Transverse colon (tissue), 4 donors: Measurements from ENCODE around the gene SLC40A1. TPM values are rescaled to one million over a fixed set of nuclear protein-coding genes. Genes with fewer than 3 reads are reported as not detected.
"Not testable (repeated sequence)": the region's sequence is repeated elsewhere in the genome, so short reads cannot be mapped to it uniquely, and the experiment has no call there.

Experiments
- DNase-seq: peaks from one replicate; pipeline ENCODE4 v3.0.0-alpha.2; 2019
- H3K27ac ChIP-seq, 4 donors: fragments of 200-600 bp; sonication (generic); 2 replicates each; pipeline ENCODE4 v1.5.1; 2016 to 2018; ENCODE audit warnings: inconsistent platforms in 4 of 4
- H3K27me3 ChIP-seq: fragments of 200-600 bp; sonication (generic); 2 replicates; pipeline ENCODE4 v1.5.1; 2017; ENCODE audit warnings: inconsistent platforms
- H3K36me3 ChIP-seq, 4 donors: fragments of 200-600 bp; sonication (generic); 2 replicates each; pipeline ENCODE4 v1.5.1; 2017 to 2019; ENCODE audit warnings: inconsistent platforms in 4 of 4
- H3K4me1 ChIP-seq, 4 donors: fragments of 200-600 bp; sonication (generic); 2 replicates each; pipeline ENCODE4 v1.5.1; 2017 to 2020; ENCODE audit warnings: inconsistent platforms in 4 of 4
- H3K4me3 ChIP-seq, 4 donors: fragments of 200-600 bp; sonication (generic); 1 replicate in 1 of 4; 2 replicates in 3 of 4; pipeline versions ENCODE4 v1.5.1 to v1.6.1; 2017 to 2019; ENCODE audit warnings: inconsistent platforms in 4 of 4
- H3K9me3 ChIP-seq, 2 donors: fragments of 200-600 bp; sonication (generic); 2 replicates each; pipeline ENCODE4 v1.5.1; 2017 to 2019; ENCODE audit warnings: inconsistent platforms in 2 of 2
- EP300 ChIP-seq: sonication (generic); formaldehyde crosslinking; IDR thresholded peaks from one replicate; pipeline ENCODE4 v1.6.1; 2017; ENCODE audit warnings: antibody characterized with exemption, low read depth
- POLR2A ChIP-seq: fragments of 450-650 bp; IDR thresholded peaks from one replicate; pipeline ENCODE4 v1.6.1; 2016; ENCODE audit warnings: antibody characterized with exemption, mild to moderate bottlenecking, moderate library complexity
- POLR2AphosphoS5 ChIP-seq, 3 donors: sonication (generic); formaldehyde crosslinking; IDR thresholded peaks; one replicate each; pipeline ENCODE4 v1.6.1; 2016; ENCODE audit warnings: antibody characterized with exemption in 3 of 3
- WGBS, 2 donors: methylation state at CpG; one replicate each; pipeline ENCODE4 v1.1.5; 2018; ENCODE audit warnings: low coverage in 1 of 2; 5-methylcytosine and 5-hydroxymethylcytosine counted together
- in situ Hi-C, 4 donors: fragments of 200-750 bp; cut with MboI; loops; one replicate each; pipeline versions ENCODE4 v1.15.0 to v1.15.1; 2017; ENCODE audit warnings: low sequenced_read_pairs in 3 of 4, low pct_ligation_motif_present in 1 of 4, low pct_unique_long_range_greater_than_20kb in 1 of 4
- intact Hi-C: fragments of 100-400 bp; cut with DNase I; formaldehyde crosslinking; loops from one replicate; pipeline ENCODE4 v1.15.1; 2023; ENCODE audit warnings: low total_unique reads
- total RNA-seq, 4 donors: library from RNA; depleted of rRNA; stranded (reverse); fragments of >200 nt; gene quantifications; one replicate each; pipeline ENCODE4 v1.1.0, GENCODE V29; 2016
- TF ChIP-seq, protein P1 (sequence below), 5 experiments: fragments of 200-600 bp in 3 of 5; fragments of 450-650 bp in 2 of 5; sonication (generic) in 3 of 5; IDR thresholded peaks; 1 replicate in 2 of 5; 2 replicates in 3 of 5; pipeline ENCODE4 v1.5.1; 2016 to 2017; ENCODE audit warnings: antibody characterized with exemption in 5 of 5, inconsistent platforms in 3 of 5, mild to moderate bottlenecking in 2 of 5, moderate library complexity in 1 of 5

Gene SLC40A1
- total RNA-seq, 4 donors from 2014 or later, result 26.3 to 345 (median 186) TPM

DNA sequence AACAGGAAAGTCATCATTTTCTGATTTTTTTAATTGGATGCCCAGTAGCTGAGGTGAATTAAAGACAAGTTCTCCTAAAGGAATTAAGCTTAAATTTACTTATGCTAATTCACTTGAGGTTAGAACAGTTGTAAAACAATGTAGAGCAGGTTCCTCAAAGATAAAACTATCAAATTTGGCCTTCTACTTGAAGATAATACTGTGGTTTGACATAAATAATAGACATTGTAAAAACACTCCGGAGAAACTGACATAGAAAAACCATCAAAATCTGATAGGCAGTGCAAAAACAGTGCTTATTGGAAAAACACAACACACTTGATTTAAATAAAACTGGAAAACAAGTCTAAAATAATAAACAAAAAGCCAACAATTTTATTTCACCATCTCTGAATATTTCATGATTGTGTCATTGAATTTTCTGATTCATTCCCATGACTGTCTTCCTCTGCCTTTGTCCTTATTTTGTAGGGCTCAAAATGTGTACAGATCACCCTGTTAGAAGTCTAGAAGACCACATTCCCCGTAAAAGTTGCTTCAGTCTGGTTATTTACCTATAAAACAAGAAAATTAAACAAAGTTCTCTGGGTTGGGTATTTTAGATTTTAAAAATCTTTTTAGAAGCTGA, 28.3 kb upstream of the SLC40A1 start:
- no peak overlapping the region for H3K27ac ChIP-seq
- H3K27me3 ChIP-seq, result no peaks in the 10 kb centered on the region
- intact Hi-C loops, result no loop called here
- no peaks in the 10 kb centered on the region for H3K9me3 ChIP-seq
- no peak for DNase-seq
- 68 to 71% methylated on average over 2 of the region's 2 CpGs for WGBS, 2 donors
- TF ChIP-seq EP300 (no peak), POLR2AphosphoS5 (IDR thresholded peaks at IDR 0.05) (no peak), POLR2A (no peak)
- TF ChIP-seq, protein P1, sequence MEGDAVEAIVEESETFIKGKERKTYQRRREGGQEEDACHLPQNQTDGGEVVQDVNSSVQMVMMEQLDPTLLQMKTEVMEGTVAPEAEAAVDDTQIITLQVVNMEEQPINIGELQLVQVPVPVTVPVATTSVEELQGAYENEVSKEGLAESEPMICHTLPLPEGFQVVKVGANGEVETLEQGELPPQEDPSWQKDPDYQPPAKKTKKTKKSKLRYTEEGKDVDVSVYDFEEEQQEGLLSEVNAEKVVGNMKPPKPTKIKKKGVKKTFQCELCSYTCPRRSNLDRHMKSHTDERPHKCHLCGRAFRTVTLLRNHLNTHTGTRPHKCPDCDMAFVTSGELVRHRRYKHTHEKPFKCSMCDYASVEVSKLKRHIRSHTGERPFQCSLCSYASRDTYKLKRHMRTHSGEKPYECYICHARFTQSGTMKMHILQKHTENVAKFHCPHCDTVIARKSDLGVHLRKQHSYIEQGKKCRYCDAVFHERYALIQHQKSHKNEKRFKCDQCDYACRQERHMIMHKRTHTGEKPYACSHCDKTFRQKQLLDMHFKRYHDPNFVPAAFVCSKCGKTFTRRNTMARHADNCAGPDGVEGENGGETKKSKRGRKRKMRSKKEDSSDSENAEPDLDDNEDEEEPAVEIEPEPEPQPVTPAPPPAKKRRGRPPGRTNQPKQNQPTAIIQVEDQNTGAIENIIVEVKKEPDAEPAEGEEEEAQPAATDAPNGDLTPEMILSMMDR (IDR thresholded peaks at IDR 0.05), result no peak
- in situ Hi-C loops, result no loop called here
- H3K4me1 ChIP-seq, result no peaks in the 10 kb centered on the region
- H3K4me3 ChIP-seq, result no peak overlapping the region
- no peaks in the 10 kb centered on the region for H3K36me3 ChIP-seq

DNA sequence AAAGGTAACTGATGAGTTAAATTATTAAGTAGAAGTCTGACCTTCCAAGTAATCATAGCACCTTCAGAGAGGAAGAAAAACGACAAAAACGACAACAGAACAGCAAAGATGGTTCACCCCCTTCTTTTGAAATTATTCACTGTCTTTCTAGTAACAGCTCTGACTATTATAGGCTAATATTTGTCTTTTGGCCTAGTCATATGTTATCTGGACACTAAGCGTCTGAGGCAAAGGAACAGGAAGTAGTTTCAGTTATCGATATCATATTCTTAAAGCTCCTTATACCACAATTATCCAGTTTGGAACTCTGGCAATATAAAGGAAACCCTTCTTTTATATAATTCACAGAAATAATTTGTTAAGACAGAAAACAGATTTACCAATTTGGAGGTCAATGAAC, 27.6 kb upstream of the SLC40A1 start:
- Histone ChIP-seq H3K4me1 (no peaks in the 10 kb centered on the region), H3K4me3 (no peak overlapping the region), H3K27ac (no peak overlapping the region), H3K36me3 (no peaks in the 10 kb centered on the region), H3K9me3 (no peaks in the 10 kb centered on the region), H3K27me3 (no peaks in the 10 kb centered on the region)
- in situ Hi-C loops (no loop called here), intact Hi-C loops (no loop called here)
- no peak for DNase-seq
- TF ChIP-seq POLR2A (no peak), POLR2AphosphoS5 (IDR thresholded peaks at IDR 0.05) (no peak), EP300 (no peak)
- TF ChIP-seq, protein P1 (IDR thresholded peaks at IDR 0.05), result no peak
- WGBS, 2 donors, result 78 to 83% methylated on average over 4 of the region's 4 CpGs

DNA sequence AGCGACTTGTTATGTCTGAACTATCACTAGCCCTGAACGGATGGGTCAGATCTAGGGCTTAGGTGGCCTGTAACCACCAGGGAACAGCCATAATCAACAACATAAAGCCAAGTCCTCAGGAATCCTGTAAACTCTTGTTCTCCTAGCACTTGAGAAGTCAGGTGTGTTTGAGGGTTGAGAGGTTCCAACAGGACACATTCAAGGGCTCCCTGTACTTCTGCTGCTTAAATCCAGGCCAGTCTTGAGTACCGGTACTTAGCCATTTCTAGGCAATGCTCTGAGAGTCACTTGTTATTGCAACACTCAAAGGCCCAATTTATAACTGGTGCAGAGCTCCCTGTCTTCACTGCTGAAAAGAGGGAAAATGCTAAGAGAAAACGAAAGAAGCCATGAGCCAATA, 21.6 kb upstream of the SLC40A1 start:
- Histone ChIP-seq H3K4me3 (no peak overlapping the region), H3K4me1 (no peaks in the 10 kb centered on the region), H3K27ac (no peak overlapping the region), H3K9me3 (no peaks in the 10 kb centered on the region), H3K36me3 (no peaks in the 10 kb centered on the region), H3K27me3 (no peaks in the 10 kb centered on the region)
- no peak for TF ChIP-seq EP300
- TF ChIP-seq, protein P1 (IDR thresholded peaks at IDR 0.05), result no peak
- no peak for TF ChIP-seq POLR2A
- no peak for TF ChIP-seq POLR2AphosphoS5 (IDR thresholded peaks at IDR 0.05)
- intact Hi-C loops, result no loop called here
- 83 to 92% methylated on average over 3 to 4 of the region's 4 CpGs for WGBS, 2 donors
- no peak for DNase-seq
- in situ Hi-C loops, result no loop called here

DNA sequence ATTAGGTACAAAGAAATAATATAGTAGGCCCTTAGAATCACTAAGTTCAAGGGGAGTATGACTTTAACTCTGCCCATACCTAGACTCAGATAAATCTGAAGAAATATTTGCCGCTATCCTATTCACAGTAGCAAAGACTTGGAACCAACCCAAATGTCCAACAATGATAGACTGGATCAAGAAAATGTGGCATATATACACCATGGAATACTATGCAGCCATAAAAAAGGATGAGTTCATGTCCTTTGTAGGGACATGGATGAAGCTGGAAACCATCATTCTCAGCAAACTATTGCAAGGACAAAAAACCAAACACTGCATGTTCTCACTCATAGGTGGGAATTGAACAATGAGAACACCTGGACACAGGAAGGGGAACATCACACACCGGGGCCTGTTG, 21.1 kb upstream of the SLC40A1 start:
- H3K27me3 ChIP-seq, H3K27ac ChIP-seq, H3K9me3 ChIP-seq, H3K4me1 ChIP-seq, DNase-seq, H3K4me3 ChIP-seq, in situ Hi-C loops, intact Hi-C loops, H3K36me3 ChIP-seq: not testable (repeated sequence)
- 78 to 94% methylated on average over 2 of the region's 2 CpGs for WGBS, 2 donors

DNA sequence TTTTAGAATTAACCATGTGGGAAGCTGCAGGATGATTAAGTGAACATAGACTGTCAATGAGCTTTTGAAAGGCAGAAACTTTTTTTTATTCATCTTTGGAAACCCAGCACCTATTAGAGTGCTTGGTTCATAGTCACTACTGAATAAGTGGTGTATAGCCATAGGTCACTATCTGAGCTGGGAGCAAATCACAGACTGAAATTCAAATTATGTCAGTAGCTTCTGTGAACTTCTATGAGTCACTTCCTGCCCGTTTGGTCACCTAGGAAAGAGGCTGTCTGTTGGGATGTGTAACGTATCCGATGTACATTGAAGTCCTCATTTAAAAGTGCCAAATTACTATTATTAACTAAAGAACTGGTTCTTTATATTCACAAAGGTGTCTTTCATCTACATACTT, 20.5 kb upstream of the SLC40A1 start:
- Histone ChIP-seq H3K4me3 (no peak overlapping the region), H3K4me1 (no peaks in the 10 kb centered on the region), H3K36me3 (no peaks in the 10 kb centered on the region), H3K27me3 (no peaks in the 10 kb centered on the region), H3K27ac (no peak overlapping the region), H3K9me3 (no peaks in the 10 kb centered on the region)
- WGBS, 2 donors, result 60 to 74% methylated on average over 1 to 3 of the region's 3 CpGs
- no peak for DNase-seq
- intact Hi-C loops, result no loop called here
- in situ Hi-C loops, result no loop called here
- TF ChIP-seq POLR2AphosphoS5 (IDR thresholded peaks at IDR 0.05) (no peak), POLR2A (no peak), EP300 (no peak)
- TF ChIP-seq, protein P1 (IDR thresholded peaks at IDR 0.05), result no peak
